Thymus (tissue), 11 donors: ENCODE measurements around the gene RGS1. TPM values are rescaled to one million over a fixed set of nuclear protein-coding genes. Genes with fewer than 3 reads are reported as not detected.

Source experiments
- DNase-seq, 9 donors: peaks; one replicate each; pipeline ENCODE4 v3.0.0-alpha.2; 2013; ENCODE audit warnings: low spot score in 9 of 9, low read depth in 6 of 9, missing footprints in 1 of 9
- H3K27ac ChIP-seq, 2 donors: one replicate each; pipeline ENCODE4 v1.5.1; 2013; ENCODE audit warnings: control low read depth in 1 of 2, low read depth in 1 of 2, low read length in 1 of 2, mild to moderate bottlenecking in 1 of 2, moderate library complexity in 1 of 2
- H3K27me3 ChIP-seq, 2 donors: one replicate each; pipeline ENCODE4 v1.5.1; 2013; ENCODE audit warnings: low read length in 1 of 2; ENCODE audit not compliant: control insufficient read depth in 2 of 2, insufficient read depth in 1 of 2
- H3K36me3 ChIP-seq, 2 donors: one replicate each; pipeline ENCODE4 v1.5.1; 2013; ENCODE audit warnings: low read length in 1 of 2, mild to moderate bottlenecking in 1 of 2, moderate library complexity in 1 of 2; ENCODE audit not compliant: control insufficient read depth in 2 of 2, insufficient read depth in 2 of 2
- H3K4me1 ChIP-seq, 2 donors: one replicate each; pipeline ENCODE4 v1.5.1; 2013; ENCODE audit warnings: low read length in 2 of 2; ENCODE audit not compliant: control insufficient read depth in 2 of 2, insufficient read depth in 2 of 2
- H3K4me3 ChIP-seq, 2 donors: one replicate each; pipeline ENCODE4 v1.5.1; 2013; ENCODE audit warnings: low read length in 2 of 2, control low read depth in 1 of 2, mild to moderate bottlenecking in 1 of 2
- H3K9me3 ChIP-seq, 2 donors: one replicate each; pipeline ENCODE4 v1.5.1; 2013; ENCODE audit warnings: low read length in 1 of 2, mild to moderate bottlenecking in 1 of 2; ENCODE audit not compliant: control insufficient read depth in 2 of 2, insufficient read depth in 1 of 2
- WGBS: extraction: QIAGEN DNeasy Blood & Tissue Kit; methylation state at CpG from one replicate; pipeline ENCODE4 v1.1.7; 2013; 5-methylcytosine and 5-hydroxymethylcytosine counted together
- polyA plus RNA-seq: library from polyadenylated mRNA; stranded (reverse); fragments of 200-250 nt; gene quantifications from one replicate; pipeline ENCODE4 v1.2.3, GENCODE V29; 2013
- total RNA-seq: library from RNA; stranded (reverse); fragments of 120-200 nt; gene quantifications from one replicate; pipeline ENCODE4 v1.2.4, GENCODE V29; 2013
- donor health status: healthy.

RGS1 gene
- total and polyA plus RNA-seq, 2 donors: 187 to 329 TPM

DNA sequence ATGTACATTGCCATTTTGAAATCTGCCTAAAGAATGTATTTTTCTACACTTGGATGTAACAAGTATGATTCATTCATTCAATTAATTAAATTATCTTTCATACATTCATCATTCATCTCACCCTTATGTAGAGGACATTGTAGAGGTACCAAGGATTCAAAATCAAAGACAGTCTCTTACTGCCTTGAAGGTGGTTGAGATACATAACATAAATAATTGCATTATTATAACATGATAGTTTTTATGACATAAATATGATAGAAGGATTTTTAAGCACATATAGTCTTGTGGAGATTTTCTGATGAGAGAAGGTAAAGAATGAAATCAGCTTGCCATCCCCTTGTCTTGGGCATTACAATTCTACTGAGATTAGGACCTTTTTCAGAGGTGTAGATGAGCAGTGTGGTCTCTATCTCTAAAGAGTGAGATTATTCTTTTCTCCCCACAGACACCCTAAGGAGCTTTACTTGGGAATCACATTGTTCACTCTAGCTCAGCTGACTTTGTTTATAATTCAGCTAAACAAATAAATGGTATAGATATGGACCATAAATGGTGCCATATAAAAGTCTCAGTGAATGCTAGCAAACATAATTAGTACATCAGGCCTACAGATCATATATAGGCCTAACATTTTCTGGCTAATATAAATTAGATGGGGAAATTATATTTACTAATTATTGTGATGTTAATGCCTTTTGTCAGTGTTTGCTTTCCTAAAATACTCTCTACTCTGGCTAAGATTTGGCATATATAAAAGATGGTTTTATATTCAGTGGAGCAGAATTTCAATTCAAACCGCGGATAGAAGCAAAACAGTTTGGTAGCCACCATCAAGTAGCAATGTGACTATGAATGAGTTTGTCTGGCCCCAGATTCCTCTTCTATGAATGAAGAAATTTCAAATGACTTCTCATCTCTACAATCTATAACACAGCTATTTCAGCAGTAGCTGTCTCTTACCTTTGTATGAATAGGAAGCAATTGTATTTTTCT lies 1.9 kb downstream of the RGS1 start:
- Histone ChIP-seq H3K4me1 (peaks cover under 1 to 3% of the 10 kb centered on the region in 2 donors), H3K4me3 (peak overlapping the region in 1 of 2 donors; percentile 2), H3K27me3 (no peaks in the 10 kb centered on the region), H3K9me3 (no peaks in the 10 kb centered on the region), H3K27ac (no peak overlapping the region), H3K36me3 (no peaks in the 10 kb centered on the region)
- WGBS: 56% methylated on average over 2 of the region's 2 CpGs
- no peak for DNase-seq

GRCh38 chr1:192578144-192578909 lies 2.8 kb downstream of the RGS1 start:
- 90% methylated on average over 1 of the region's 1 CpG for WGBS
- Histone ChIP-seq H3K36me3 (no peaks in the 10 kb centered on the region), H3K27ac (no peak overlapping the region), H3K4me3 (peak overlapping the region in 1 of 2 donors; percentile 2), H3K4me1 (peaks cover 0 to 3% of the 10 kb centered on the region in 2 donors), H3K9me3 (no peaks in the 10 kb centered on the region), H3K27me3 (no peaks in the 10 kb centered on the region)
- DNase-seq: no peak

DNA sequence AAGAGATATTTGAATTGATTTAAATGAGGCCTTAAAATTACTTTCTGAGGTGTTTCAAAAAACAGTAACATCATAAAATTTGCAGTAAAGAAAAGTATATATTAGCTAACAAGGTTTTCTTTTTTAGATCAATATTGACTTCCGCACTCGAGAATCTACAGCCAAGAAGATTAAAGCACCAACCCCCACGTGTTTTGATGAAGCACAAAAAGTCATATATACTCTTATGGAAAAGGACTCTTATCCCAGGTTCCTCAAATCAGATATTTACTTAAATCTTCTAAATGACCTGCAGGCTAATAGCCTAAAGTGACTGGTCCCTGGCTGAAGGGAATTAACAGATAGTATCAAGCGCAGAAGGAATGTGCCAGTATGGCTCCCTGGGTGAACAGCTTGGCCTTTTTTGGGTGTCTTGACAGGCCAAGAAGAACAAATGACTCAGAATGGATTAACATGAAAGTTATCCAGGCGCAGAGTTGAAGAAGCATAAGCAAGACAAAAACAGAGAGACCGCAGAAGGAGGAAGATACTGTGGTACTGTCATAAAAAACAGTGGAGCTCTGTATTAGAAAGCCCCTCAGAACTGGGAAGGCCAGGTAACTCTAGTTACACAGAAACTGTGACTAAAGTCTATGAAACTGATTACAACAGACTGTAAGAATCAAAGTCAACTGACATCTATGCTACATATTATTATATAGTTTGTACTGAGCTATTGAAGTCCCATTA lies 3.6 kb downstream of the RGS1 start:
- 93% methylated on average over 6 of the region's 6 CpGs for WGBS
- Histone ChIP-seq H3K36me3 (no peaks in the 10 kb centered on the region), H3K9me3 (no peaks in the 10 kb centered on the region), H3K4me1 (peaks cover 0 to 3% of the 10 kb centered on the region in 2 donors), H3K27ac (no peak overlapping the region), H3K4me3 (peak overlapping the region; percentile 0 to 3), H3K27me3 (no peaks in the 10 kb centered on the region)
- DNase-seq: no peak

- no peaks in the 10 kb centered on the region for H3K27me3 ChIP-seq
- H3K4me3 ChIP-seq: no peak overlapping the region
- no peaks in the 10 kb centered on the region for H3K9me3 ChIP-seq
- H3K27ac ChIP-seq: no peak overlapping the region
- H3K36me3 ChIP-seq: no peaks in the 10 kb centered on the region
- peak in 4 of 9 donors; percentile 32 to 77 (median 46) for DNase-seq
- WGBS: 94% methylated on average over 3 of the region's 3 CpGs
- peaks cover 0 to 3% of the 10 kb centered on the region in 2 donors for H3K4me1 ChIP-seq
These were observed 4.9 kb downstream of the RGS1 start for GRCh38 chr1:192580351-192580962.

DNA sequence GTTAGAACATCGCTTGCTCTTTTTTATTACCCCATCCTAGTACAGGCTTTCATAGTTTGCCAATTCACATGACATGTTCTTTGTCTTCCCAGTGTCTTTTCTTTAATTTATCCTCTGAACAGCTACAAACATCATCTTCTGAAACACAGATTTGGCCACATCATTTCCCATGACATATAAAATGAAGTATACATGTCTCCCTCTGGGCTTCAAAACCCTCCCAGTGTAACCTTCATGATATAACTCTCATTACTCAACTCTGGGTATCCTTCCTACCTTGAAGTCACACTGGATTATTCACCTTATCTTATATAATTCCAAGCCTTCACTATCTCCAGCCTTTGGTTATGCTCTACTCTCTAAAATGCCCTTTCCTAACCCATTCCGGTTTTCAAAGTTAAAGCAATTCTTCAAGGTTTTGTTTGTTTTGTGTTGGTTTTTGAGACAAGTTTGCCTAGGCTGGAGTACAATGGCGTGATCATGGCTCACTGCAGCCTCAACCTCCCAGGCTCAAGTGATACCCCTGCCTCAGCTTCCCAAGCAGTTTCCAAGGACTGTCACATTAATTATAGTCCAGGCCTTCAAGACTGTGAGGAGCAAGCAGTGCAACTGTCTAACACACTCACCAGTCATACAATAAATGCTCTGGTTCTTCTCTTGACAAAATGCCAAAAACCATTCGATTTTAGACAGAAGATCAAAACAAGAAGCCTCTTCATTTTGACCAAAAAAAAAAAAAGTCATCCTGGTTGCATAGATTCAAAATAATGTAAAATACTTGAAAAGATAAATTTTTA lies 5.8 kb downstream of the RGS1 start:
- Histone ChIP-seq H3K4me1 (no peaks in the 10 kb centered on the region), H3K27me3 (no peaks in the 10 kb centered on the region), H3K4me3 (no peak overlapping the region), H3K36me3 (no peaks in the 10 kb centered on the region), H3K9me3 (no peaks in the 10 kb centered on the region), H3K27ac (no peak overlapping the region)
- WGBS: 96% methylated on average over 4 of the region's 4 CpGs
- no peak for DNase-seq

GRCh38 chr1:192584866-192585265 lies 9.3 kb downstream of the RGS1 start:
- 74% methylated on average over 1 of the region's 1 CpG for WGBS

GRCh38 chr1:192587386-192588266 lies 12.1 kb downstream of the RGS1 start:
- Histone ChIP-seq H3K27me3 (no peaks in the 10 kb centered on the region), H3K9me3 (no peaks in the 10 kb centered on the region), H3K4me1 (no peaks in the 10 kb centered on the region), H3K27ac (no peak overlapping the region), H3K4me3 (no peak overlapping the region), H3K36me3 (no peaks in the 10 kb centered on the region)
- no peak for DNase-seq
- 94% methylated on average over 5 of the region's 5 CpGs for WGBS

More at GRCh38 chr1:192584866-192585265, 9.3 kb downstream of the RGS1 start:
- H3K27me3 ChIP-seq: no peaks in the 10 kb centered on the region
- no peaks in the 10 kb centered on the region for H3K9me3 ChIP-seq
- H3K4me3 ChIP-seq: no peak overlapping the region
- no peaks in the 10 kb centered on the region for H3K36me3 ChIP-seq
- no peaks in the 10 kb centered on the region for H3K4me1 ChIP-seq
- no peak for DNase-seq
- H3K27ac ChIP-seq: no peak overlapping the region
